ENCODE measurements around the gene HOXA9.

DNA sequence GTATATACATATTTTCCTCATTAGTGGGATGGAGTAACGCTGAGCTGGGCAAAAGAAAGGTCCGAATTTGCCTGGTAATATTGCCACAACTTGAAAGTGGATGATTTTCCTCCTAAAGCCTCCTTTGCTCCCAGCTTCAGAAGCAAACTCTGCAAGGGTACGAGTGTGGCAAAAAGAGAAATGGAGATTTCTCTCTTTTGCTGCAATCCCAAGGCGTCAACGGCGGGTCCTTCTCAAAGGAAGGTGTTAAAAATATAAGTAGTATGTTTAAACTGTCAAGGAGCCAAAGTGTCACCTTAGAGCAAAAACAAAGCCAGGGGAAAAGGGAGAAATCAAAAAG lies 50.5 kb downstream of the HOXA9 start:
- no peak for TF ChIP-seq POLR2A (IDR thresholded peaks at IDR 0.05; ENCODE audit: low read depth, low read length)
- no peak for TF ChIP-seq POLR2AphosphoS5 (IDR thresholded peaks at IDR 0.05; ENCODE audit: low read depth, low read length)
